Endodermal cell (in vitro differentiated cells): Measurements from ENCODE around the gene C16orf54. TPM values are rescaled to one million over a fixed set of nuclear protein-coding genes. Genes with fewer than 3 reads are reported as not detected.
"Not testable (repeated sequence)": the region's sequence is repeated elsewhere in the genome, so short reads cannot be mapped to it uniquely, and the experiment has no call there.

Experiments used
- DNase-seq: peaks from one replicate; pipeline ENCODE4 v3.0.0-alpha.2; 2017
- H3K27ac ChIP-seq: 2 replicates; pipeline ENCODE4 v1.5.1; 2013; ENCODE audit warnings: mild to moderate bottlenecking, low read depth, low read length, moderate library complexity
- H3K27me3 ChIP-seq: 2 replicates; pipeline ENCODE4 v1.6.1; 2013; ENCODE audit warnings: mild to moderate bottlenecking, low read length, moderate library complexity; ENCODE audit not compliant: insufficient read depth, control insufficient read depth, poor library complexity, severe bottlenecking
- H3K36me3 ChIP-seq: 2 replicates; pipeline ENCODE4 v1.7.0; 2013; ENCODE audit warnings: mild to moderate bottlenecking, low read length, moderate library complexity; ENCODE audit not compliant: control insufficient read depth, insufficient read depth
- H3K4me1 ChIP-seq: one replicate; pipeline ENCODE4 v1.7.0; 2013; ENCODE audit warnings: low read length; ENCODE audit not compliant: control insufficient read depth, insufficient read depth
- H3K4me3 ChIP-seq: 2 replicates; pipeline ENCODE4 v1.5.1; 2013; ENCODE audit warnings: mild to moderate bottlenecking, low read length, moderate library complexity
- H3K9ac ChIP-seq: 2 replicates; pipeline ENCODE4 v1.6.1; 2013; ENCODE audit warnings: mild to moderate bottlenecking, low read length, moderate library complexity; ENCODE audit not compliant: poor library complexity, severe bottlenecking; ENCODE audit errors: extremely low read depth
- H3K9me3 ChIP-seq: 2 replicates; pipeline ENCODE4 v1.6.1; 2013; ENCODE audit warnings: mild to moderate bottlenecking, low read length, moderate library complexity; ENCODE audit not compliant: control insufficient read depth
- H3K27ac Mint-ChIP-seq: 2 replicates; pipeline ENCODE4 v1.8.0; 2020; ENCODE audit warnings: mixed read lengths
- H3K27me3 Mint-ChIP-seq: 2 replicates; pipeline ENCODE4 v1.8.0; 2021; ENCODE audit warnings: mild to moderate bottlenecking, mixed read lengths; ENCODE audit not compliant: insufficient read depth
- H3K36me3 Mint-ChIP-seq: 2 replicates; pipeline ENCODE4 v1.8.0; 2020; ENCODE audit warnings: low read depth, mixed read lengths
- H3K4me1 Mint-ChIP-seq: 2 replicates; pipeline ENCODE4 v1.8.0; 2020; ENCODE audit warnings: mixed read lengths
- H3K4me3 Mint-ChIP-seq: 2 replicates; pipeline ENCODE4 v1.8.0; 2020; ENCODE audit warnings: mild to moderate bottlenecking, moderate library complexity, mixed read lengths
- H3K9me3 Mint-ChIP-seq: 2 replicates; pipeline ENCODE4 v1.8.0; 2020; ENCODE audit warnings: mild to moderate bottlenecking, mixed read lengths
- WGBS, 2 experiments: methylation state at CpG; one replicate each; pipeline versions ENCODE4 v1.1.5 to v1.1.7; 2013; ENCODE audit warnings: missing lambda C conversion rate in 2 of 2, mixed read lengths in 1 of 2; ENCODE audit not compliant: insufficient coverage in 1 of 2, insufficient read length in 1 of 2; 5-methylcytosine and 5-hydroxymethylcytosine counted together
- total RNA-seq, 2 donors: library from RNA; stranded (reverse); fragmentation: NEBNext Ultra II Directional in 1 of 2; extraction: Animal tissue kit (Norgen Biotek cat#: 25700) in 1 of 2; gene quantifications; 2 replicates in 1 of 2; 3 replicates in 1 of 2; pipeline ENCODE4 v1.2.1, GENCODE V29; 2021
- TF ChIP-seq, protein P1 (sequence below): fragments of 200-600 bp; sonication (generic); conservative IDR thresholded peaks from 2 replicates; pipeline ENCODE4 v1.5.0; 2021; ENCODE audit warnings: antibody characterized with exemption, mild to moderate bottlenecking

The C16orf54 gene
- total RNA-seq, 2 donors from 2014 or later, result not detected

DNA sequence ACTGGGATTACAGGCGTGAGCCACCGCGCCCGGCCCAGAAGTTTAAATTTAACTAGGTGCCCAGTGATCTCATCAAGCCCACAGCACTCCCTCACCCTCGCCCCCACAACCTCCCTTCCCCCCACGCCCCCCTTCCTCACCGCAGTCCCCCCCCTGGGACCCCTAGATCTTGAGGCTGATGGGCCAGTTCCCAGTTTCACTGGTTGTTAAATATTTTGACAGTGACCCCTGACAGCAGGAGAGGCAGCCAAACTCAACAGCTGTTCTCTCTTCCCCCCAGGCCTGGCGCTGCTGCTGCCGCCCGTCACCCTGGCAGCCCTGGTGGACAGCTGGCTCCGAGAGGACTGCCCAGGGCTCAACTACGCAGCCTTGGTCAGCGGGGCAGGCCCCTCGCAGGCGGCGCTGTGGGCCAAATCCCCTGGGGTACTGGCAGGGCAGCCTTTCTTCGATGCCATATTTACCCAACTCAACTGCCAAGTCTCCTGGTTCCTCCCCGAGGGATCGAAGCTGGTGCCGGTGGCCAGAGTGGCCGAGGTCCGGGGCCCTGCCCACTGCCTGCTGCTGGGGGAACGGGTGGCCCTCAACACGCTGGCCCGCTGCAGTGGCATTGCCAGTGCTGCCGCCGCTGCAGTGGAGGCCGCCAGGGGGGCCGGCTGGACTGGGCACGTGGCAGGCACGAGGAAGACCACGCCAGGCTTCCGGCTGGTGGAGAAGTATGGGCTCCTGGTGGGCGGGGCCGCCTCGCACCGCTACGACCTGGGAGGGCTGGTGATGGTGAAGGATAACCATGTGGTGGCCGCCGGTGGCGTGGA lies 51.2 kb downstream of the C16orf54 start:
- Mint-ChIP-seq H3K27me3 (no peaks in the 10 kb centered on the region), H3K9me3 (peaks cover 32% of the 10 kb centered on the region), H3K4me3 (no peak overlapping the region), H3K27ac (no peak overlapping the region), H3K36me3 (peaks cover 61% of the 10 kb centered on the region), H3K4me1 (no peaks in the 10 kb centered on the region)
- peaks cover 20% of the 10 kb centered on the region for H3K36me3 ChIP-seq
- H3K27me3 ChIP-seq, result no peaks in the 10 kb centered on the region
- no peak overlapping the region for H3K27ac ChIP-seq
- no peak overlapping the region for H3K9ac ChIP-seq
- H3K4me3 ChIP-seq, result no peak overlapping the region
- TF ChIP-seq, protein P1, sequence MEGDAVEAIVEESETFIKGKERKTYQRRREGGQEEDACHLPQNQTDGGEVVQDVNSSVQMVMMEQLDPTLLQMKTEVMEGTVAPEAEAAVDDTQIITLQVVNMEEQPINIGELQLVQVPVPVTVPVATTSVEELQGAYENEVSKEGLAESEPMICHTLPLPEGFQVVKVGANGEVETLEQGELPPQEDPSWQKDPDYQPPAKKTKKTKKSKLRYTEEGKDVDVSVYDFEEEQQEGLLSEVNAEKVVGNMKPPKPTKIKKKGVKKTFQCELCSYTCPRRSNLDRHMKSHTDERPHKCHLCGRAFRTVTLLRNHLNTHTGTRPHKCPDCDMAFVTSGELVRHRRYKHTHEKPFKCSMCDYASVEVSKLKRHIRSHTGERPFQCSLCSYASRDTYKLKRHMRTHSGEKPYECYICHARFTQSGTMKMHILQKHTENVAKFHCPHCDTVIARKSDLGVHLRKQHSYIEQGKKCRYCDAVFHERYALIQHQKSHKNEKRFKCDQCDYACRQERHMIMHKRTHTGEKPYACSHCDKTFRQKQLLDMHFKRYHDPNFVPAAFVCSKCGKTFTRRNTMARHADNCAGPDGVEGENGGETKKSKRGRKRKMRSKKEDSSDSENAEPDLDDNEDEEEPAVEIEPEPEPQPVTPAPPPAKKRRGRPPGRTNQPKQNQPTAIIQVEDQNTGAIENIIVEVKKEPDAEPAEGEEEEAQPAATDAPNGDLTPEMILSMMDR, result no peak
- H3K9me3 ChIP-seq, result peaks cover 34% of the 10 kb centered on the region
- H3K4me1 ChIP-seq, result no peaks in the 10 kb centered on the region
- WGBS, 2 experiments, result 91 to 94% methylated on average over 16 to 40 of the region's 41 CpGs
- peak; percentile 36 for DNase-seq

- not testable (repeated sequence) for H3K9ac ChIP-seq, H3K4me1 Mint-ChIP-seq, H3K27me3 ChIP-seq, H3K4me1 ChIP-seq, H3K27ac ChIP-seq, H3K27me3 Mint-ChIP-seq, H3K4me3 Mint-ChIP-seq, DNase-seq, H3K27ac Mint-ChIP-seq, H3K4me3 ChIP-seq
- peaks cover 17% of the 10 kb centered on the region for H3K9me3 Mint-ChIP-seq
- Histone ChIP-seq H3K36me3 (peaks cover 15% of the 10 kb centered on the region), H3K9me3 (peaks cover 22% of the 10 kb centered on the region)
- H3K36me3 Mint-ChIP-seq, result peaks cover 57% of the 10 kb centered on the region
- WGBS, 2 experiments, result 97% methylated on average over 25 to 26 of the region's 26 CpGs
Observed at GRCh38 chr16:29692606-29693005, 53.2 kb downstream of the C16orf54 start.

Other genes starting within 250 kb of the C16orf54 start
- 10 to 100 TPM; 82.1 to 94.7 TPM for gene NPIPB12, start 239.6 kb downstream of the C16orf54 start, total RNA-seq
- under 1 TPM in 1 of 2 donors, not detected in 1; 0.86 TPM for gene SPN, start 82.7 kb downstream of the C16orf54 start, total RNA-seq
- 100 to 1,000 TPM in 1 of 2 donors, 10 to 100 TPM in 1; 92.3 to 109 TPM for gene QPRT, start 66.8 kb downstream of the C16orf54 start, total RNA-seq
- not detected for gene ZG16, start 32.3 kb upstream of the C16orf54 start, total RNA-seq
- gene KIF22, start 44.8 kb upstream of the C16orf54 start, total RNA-seq, result 100 to 1,000 TPM in 1 of 2 donors, 10 to 100 TPM in 1; 94.7 to 130 TPM
- 100 to 1,000 TPM; 320 to 325 TPM for gene MAZ, start 60.5 kb upstream of the C16orf54 start, total RNA-seq
- gene PRRT2, start 66.2 kb upstream of the C16orf54 start, total RNA-seq, result 10 to 100 TPM in 1 of 2 donors, 1 to 10 TPM in 1; 8.2 to 15.7 TPM
- 10 to 100 TPM; 43.0 to 65.7 TPM for gene PAGR1, start 70.2 kb upstream of the C16orf54 start, total RNA-seq
- 1 to 10 TPM; 3.0 to 8.0 TPM for gene MVP, start 74.5 kb upstream of the C16orf54 start, total RNA-seq
- 10 to 100 TPM; 63.4 to 68.4 TPM for gene CDIPT, start 117.2 kb upstream of the C16orf54 start, total RNA-seq
- gene SEZ6L2, start 153.6 kb upstream of the C16orf54 start, total RNA-seq, result 10 to 100 TPM; 44.0 to 52.1 TPM
- gene ASPHD1, start 154.5 kb upstream of the C16orf54 start, total RNA-seq, result 1 to 10 TPM; 6.1 to 8.7 TPM
- gene KCTD13, start 180.2 kb upstream of the C16orf54 start, total RNA-seq, result 10 to 100 TPM; 21.5 to 27.5 TPM
- gene TMEM219, start 216.1 kb upstream of the C16orf54 start, total RNA-seq, result 100 to 1,000 TPM; 122 to 136 TPM
- 10 to 100 TPM; 44.6 to 50.2 TPM for gene TAOK2, start 227.9 kb upstream of the C16orf54 start, total RNA-seq
- 10 to 100 TPM in 1 of 2 donors, 1 to 10 TPM in 1; 9.4 to 13.9 TPM for gene HIRIP3, start 249.6 kb upstream of the C16orf54 start, total RNA-seq